ENCODE data around the gene ZNF276.

DNA sequence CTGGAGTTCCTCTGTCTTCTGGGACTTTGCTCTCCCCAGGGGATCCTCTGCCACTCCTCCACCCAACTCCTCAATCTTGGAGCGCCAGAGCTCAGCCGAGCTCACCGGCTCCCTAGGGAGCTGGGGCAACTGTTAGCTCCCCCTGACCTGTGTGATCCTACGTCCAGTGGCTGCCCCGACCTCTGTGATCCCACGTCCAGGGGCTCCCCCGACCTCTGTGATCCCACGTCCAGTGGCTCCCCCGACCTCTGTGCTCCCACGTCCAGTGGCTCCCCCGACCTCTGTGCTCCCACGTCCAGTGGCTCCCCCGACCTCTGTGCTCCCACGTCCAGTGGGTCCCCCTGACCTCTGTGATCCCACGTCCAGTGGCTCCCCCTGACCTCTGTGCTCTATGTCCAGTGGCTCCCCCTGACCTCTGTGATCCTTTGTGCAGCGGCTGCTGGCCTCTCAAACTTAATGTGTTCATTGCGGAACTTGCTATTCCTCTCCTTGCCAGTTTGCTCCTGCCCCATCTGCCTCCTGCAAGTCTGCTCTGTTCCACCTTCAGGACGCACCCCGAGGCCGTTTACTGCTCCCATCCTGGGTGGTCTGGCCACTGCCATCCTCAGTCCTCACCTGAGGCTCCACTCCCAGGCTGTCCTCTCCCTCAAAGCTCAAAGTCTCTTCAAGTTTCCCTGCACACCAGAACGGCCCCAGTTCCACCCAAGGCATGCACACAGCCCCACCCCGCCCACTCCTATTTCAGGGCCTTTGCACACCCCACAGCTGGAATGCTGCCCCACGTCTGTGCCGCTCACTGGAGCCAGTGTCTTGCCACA lies 3.4 kb upstream of the ZNF276 start:
- TF ChIP-seq, protein P1, sequence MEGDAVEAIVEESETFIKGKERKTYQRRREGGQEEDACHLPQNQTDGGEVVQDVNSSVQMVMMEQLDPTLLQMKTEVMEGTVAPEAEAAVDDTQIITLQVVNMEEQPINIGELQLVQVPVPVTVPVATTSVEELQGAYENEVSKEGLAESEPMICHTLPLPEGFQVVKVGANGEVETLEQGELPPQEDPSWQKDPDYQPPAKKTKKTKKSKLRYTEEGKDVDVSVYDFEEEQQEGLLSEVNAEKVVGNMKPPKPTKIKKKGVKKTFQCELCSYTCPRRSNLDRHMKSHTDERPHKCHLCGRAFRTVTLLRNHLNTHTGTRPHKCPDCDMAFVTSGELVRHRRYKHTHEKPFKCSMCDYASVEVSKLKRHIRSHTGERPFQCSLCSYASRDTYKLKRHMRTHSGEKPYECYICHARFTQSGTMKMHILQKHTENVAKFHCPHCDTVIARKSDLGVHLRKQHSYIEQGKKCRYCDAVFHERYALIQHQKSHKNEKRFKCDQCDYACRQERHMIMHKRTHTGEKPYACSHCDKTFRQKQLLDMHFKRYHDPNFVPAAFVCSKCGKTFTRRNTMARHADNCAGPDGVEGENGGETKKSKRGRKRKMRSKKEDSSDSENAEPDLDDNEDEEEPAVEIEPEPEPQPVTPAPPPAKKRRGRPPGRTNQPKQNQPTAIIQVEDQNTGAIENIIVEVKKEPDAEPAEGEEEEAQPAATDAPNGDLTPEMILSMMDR (IDR thresholded peaks at IDR 0.05), result no peak
- TF ChIP-seq EP300 (IDR thresholded peaks at IDR 0.05), result no peak
- no peak for TF ChIP-seq POLR2A (IDR thresholded peaks at IDR 0.05)
